CD4-positive, alpha-beta T cell treated with Interleukin-15 for 1 hour (primary cell): ENCODE measurements around the gene SCAANT1.

Experiments used
- DNase-seq: peaks from one replicate; pipeline ENCODE4 v3.0.0-alpha.2; 2020

The SCAANT1 gene

DNA sequence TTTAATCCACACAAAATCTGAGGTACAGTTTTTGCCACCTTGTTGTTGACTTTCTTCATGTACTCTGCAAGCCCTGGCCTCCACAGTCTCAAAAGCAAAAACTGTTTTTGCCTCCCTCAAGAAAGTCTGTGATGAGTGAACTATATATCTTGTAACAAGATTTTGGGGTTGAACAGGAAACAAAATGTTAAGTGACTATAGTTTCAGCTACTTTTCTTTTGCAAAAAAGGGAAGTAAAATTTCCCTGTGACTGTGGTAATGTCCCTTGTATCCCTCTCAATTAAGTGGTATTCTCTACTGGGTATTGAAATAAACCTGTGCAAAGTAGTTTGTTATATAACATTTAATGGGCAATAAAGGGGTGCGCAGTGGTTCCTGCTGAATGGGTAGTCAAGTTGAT lies 21.3 kb upstream of the SCAANT1 start:
- no peak for DNase-seq

DNA sequence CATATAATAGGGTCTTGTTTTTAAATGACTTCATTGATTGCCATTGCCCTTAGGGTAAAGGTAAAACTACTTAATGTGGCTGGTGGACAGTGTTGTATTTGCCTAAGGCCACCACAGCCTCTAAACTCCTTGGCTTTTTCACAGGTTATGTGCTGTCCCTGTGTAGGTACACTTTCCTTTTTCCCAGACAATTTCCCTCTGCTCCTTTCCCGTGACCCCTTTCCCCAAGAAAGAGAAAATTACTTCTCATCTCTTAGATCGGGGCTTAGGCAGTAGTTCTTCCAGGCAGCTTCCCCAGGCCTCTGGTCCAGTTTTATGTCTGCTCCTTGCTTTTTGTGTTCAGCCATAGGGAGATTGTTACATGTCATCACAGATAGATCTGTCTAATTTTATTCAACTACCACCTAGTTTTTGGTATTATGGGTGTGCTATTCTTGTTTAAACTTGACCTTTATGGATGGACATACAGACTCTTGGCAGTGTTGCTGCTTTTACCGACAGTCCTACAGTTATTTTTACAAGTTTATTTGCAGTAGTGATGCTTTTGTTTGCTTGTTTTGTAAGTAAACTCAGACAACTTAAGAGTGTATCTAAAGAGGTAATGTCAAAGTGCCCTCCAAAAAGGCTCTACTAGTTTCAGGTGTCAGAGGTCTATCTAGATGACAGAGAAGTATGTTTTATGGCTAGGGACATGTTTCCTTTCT lies 20.5 kb upstream of the SCAANT1 start:
- DNase-seq, result no peak

DNA sequence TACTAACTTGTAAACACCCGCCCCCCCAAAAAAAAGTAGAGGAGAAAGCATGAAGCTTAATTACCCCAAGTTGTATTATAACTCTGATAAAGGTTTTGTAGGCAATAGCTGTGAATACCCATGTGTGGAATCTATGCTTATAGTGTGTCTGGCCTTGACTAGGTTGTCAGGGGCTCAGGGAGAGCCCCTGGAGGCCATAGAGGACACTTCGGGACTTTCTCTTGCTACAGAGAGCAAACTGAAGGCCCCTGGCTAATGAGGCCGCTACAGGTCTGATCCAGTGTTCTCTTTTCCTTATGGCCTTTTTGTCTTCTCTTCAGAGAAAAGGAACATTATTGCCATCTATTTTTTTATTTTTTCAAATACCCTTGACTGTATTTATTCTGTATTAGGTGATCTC lies 19.1 kb upstream of the SCAANT1 start:
- DNase-seq, result no peak

DNA sequence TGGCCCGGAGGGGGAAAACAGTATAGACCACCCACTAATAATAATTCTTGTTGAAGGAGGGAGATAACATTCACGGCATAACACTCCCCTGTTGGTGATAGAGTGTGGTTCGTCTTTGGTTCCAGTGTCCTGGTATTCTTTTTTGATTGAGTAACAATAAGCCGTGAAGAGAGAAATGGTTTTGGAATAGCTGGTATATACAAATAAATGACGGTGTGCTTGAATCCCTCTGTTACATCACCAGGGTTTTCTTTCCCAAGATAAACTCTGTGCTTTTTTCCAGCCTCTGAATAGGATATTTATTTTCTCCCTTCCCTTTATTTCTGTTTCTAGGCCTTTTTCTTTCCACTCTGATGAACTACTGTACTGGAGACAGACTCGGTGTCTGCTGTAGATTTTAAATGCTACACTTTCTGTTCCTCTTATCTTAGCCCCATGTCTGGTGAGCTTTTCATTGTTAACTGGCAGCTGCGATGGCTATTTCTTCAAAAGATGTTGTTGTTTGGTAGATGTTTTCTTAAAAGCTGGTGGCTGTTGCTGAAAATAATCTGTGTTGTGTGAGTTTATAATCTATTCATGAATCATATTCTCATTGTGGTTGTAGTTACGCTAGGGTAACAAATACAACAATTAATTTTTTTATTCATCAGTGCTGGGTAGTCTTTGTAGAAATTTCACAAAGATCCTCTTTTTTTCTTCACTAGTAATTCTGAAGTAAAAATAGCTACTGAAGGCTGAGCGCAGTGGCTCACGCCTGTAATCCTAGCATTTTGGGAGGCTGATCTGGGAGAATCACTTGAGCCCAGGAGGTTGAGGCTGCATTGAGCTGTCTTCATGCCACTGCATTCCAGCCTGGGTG lies 15.5 kb upstream of the SCAANT1 start:
- no peak for DNase-seq

DNA sequence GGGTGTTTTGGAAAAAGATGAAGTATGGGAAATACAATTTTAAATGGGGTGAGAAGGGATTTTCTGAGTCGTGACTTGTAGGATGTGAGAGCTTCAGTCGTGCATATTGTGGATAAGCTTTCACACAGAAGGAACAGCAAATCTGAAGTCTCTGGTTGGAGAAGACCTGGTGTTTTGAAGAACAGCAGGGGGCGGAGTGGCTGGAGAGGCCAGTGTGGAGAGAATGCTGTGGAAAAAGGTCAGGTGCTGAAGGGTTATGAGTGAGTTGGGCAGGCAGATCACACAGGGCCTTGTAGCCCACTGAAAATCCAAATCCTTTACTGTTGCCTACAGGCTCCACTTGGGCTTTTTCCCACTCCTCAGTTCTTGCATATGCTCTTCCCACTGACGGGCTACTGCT lies 14.1 kb upstream of the SCAANT1 start:
- DNase-seq, result no peak

DNA sequence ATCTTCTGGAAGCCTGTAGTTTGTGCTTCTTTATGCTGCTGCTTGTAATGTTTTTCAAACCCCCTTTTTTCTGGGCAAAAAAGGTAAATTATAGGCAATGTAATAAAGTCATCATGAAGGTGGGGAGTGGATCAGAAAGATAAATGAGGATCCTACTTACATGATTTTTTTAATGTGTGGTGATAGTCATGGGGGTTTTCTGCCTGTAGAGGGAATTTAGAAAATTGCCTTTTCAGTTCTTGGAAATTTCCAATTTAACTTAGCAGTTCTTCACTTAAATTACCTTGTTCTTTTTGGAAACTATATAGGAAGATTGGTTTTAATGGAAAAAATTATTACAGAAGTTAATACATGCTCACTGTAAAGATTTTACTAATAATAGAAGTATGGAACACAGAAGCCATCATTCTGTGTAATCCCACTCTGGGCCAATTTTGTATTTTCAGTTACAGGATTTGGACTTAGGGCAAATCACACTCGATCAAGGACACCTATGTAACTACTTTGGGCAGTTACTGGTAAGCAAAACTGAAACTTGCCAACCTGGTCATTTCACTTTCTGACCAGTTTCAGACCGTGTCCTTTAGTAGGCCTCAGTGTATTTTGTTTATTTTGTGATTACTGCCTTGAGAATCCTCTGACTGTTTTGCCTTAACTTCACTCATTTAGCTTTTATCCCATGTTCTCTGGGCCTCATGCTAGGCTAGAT lies 10.5 kb upstream of the SCAANT1 start:
- no peak for DNase-seq

DNA sequence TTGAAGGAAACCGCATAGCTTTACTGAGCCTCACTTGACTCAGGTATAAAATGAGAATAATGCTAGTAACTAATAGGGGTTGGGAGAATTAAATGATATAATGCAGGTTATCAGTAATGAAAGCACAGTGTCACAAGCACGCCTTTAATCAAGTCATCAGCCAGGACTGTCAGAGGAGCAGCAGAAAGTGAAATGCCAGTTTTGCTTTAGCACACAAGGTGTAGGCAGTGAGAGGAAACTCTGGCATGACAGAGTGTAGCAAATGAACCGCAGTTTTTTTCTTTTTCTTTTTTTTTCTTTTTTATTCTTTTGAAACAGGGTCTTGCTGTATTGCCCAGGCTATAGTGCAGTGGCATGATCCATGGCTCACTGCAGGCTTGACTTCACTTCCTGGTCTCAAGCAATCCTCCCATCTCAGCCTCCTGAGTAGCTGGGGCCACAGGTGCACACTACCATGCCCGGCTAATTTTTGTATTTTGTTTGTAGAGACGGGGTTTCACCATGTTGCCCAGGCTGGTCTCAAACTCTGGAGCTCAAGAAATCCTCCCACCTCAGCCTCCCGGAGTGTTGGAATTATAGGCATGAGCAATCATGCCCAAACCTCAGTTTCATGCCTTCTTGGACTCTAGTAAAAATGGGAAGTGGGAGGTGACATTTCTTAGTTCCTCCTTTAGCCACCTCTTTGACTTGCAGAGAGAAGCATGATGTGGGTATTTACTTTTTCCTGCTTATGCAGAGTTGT lies 9.7 kb upstream of the SCAANT1 start:
- peak; percentile 22 for DNase-seq

DNA sequence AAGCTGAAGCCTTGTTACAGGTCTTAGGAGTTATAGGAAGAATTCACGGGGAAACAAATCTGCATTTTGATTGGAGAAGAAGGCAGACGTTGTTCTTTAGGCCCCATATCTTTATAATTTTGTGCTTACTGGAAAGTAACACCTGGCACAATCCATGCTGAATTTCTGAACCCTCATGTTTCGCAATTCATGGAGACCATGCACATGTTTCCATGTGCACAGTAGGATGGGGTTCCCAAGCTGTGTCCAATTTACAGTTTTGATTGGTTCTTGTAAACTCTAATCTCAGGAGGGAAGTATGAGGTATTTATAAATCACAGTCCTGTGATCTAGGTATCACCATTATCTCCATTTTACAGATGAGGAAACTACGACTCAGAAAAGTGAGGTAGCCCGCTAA lies 7.8 kb upstream of the SCAANT1 start:
- no peak for DNase-seq

DNA sequence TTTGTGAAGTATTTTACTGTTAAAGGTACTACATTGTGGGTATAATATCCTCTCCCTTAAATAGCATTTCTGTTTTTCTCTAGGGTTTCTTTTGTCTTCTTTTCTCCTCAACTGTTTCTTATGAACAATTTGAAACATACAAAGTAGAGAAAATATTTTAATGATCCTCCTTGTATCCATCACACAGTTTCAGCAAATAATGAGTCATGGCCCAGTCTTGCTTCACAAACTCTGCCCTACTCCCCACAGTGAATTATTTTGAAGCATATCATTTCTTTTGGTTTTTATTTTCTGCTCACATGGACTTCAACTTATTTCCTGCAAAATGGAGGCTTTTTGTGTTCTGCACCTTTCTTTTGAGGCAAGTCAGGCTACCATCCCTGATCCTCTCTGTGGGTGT lies 6.1 kb upstream of the SCAANT1 start:
- DNase-seq, result no peak

DNA sequence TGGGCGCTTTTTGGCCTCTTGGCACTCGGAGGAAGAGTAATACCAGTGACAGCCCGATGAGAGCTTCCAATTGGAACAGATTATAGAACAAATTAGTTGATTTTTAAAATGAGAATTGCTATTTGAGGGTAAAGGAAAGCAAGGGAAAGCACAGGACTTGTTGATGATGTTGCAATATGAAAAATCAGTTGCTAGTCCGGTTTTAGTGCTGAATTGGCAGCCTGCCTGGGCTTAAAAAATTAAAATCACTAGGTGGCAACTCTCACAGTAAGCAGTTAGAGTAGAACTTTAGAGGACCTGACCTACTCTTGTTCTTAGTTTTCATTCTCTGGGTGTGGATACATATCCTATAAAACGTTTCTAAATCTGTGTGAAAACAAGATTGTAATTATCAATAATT lies 2.1 kb upstream of the SCAANT1 start:
- DNase-seq, result no peak

DNA sequence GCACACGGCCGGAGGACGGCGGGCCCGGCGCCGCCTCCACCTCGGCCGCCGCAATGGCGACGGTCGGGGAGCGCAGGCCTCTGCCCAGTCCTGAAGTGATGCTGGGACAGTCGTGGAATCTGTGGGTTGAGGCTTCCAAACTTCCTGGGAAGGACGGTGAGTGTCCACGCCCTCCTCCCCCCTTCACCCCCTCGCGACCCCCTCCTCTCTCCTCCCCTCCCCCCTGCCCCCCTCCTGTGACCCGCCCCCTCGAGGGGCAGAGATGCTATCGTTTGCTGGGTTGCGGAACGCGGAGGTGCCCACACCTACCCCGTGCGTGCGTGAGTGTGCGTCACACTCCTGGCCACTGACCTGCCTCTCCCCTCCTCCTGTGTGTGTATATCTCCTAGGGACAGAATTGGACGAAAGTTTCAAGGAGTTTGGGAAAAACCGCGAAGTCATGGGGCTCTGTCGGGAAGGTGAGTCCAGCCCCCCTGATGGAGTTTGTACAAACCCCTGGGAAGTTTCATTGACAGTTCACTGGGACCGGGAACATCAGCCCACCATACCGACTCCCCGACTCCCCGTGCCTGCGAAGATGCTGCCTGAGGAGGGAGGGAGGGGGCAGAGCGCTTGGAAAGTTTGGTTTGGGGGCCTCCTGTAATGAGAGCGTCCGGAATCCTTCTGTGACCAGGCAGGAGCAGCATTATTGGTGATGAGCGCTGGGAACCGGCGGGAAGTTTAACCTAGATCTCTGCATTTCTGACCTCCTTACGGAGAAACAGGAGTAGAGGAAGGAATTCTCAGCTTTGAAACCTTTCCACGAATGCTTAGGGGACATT lies 795 bp upstream of the SCAANT1 start:
- DNase-seq, result peak; percentile 70

DNA sequence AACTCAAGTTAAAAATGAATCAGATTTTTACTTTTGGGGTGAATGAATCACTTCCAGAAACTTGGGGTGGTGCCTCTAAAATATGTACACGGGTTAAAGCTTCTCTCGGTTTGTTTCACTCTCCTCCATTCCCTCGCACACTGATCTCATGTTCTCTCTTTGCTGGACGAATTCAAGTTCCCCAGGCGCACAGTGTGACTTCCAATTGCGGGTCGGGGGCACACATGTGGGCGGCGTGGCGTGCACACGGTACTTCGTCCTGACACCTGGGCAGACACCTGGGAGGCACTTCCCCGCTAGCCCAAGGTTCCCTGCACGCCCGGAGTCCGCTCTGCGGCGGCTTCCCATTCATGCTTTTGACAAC lies 692 bp downstream of the SCAANT1 start:
- DNase-seq, result no peak

DNA sequence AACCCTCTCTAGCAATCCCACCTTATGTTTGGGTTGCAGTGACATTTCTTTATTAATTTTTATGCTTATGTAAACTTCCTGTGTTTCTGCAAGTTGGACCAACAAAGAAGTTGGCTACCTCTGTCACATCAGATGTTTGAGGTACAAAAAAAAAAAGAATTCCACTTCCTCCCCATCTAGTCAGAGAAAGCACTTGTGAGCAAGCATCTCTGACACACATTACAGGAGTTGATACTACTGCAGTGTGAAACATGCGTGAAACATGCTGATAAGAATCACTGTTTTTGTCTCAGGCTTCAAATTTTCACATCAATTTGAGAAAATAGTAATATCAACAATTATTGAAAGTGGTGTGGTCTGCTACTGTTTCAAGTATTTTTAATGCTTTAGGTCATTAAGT lies 1.3 kb downstream of the SCAANT1 start:
- no peak for DNase-seq

DNA sequence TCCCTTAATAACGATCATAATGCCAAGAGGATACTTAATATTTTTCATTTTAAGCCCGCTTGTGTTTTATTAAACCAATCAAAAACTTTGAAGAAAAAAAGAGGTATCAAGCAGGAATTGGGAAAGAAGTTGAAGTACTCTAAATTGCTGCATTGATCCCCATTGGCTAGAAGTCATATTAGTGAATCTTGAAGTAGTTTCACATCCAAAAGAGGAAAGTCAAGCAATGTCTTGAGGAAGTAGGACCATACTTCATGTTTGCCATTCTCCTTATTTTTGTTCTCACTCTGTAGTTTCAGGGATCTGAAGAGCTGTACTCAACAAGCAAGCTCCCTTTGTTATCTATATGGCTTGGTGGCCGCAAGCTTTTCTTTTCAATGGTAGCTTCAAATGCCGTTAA lies 2.2 kb downstream of the SCAANT1 start:
- no peak for DNase-seq

DNA sequence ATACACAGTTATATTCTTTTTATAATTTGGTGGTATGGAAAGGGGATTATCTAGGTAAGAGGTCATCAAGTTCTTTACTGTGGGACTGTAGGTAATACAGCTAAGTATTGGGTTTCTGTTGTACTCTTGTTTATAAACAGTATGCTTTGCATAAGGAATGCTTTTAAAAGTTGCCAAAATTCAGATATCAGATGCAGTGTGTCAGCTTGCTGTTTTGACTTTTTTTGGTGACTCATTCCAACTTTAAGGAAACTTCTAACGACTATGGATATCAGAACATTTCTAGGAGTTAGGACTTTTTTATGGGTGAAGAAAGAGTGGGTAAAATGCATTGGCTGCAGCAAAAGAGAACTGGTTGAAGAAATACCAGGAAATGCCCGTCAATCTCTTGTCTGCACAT lies 2.8 kb downstream of the SCAANT1 start:
- no peak for DNase-seq

DNA sequence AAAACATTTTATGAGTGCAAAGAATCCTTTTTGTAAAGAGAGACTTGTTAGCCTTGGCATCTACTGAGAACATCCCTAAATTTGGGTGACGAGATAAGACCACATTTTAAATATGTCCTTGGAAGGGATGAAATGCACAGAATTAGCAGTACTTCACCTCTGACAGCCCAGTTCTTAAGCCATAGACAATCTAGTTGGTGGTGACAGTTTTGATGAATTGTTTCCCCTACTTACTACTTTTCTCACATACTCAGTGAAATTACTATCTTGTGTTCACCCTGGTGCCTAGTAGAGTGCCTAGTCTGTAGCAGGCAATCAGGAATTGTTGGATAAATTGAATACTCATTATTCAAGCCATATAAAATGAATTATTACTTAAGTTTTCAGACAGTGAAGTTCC lies 3.4 kb downstream of the SCAANT1 start:
- DNase-seq, result no peak

DNA sequence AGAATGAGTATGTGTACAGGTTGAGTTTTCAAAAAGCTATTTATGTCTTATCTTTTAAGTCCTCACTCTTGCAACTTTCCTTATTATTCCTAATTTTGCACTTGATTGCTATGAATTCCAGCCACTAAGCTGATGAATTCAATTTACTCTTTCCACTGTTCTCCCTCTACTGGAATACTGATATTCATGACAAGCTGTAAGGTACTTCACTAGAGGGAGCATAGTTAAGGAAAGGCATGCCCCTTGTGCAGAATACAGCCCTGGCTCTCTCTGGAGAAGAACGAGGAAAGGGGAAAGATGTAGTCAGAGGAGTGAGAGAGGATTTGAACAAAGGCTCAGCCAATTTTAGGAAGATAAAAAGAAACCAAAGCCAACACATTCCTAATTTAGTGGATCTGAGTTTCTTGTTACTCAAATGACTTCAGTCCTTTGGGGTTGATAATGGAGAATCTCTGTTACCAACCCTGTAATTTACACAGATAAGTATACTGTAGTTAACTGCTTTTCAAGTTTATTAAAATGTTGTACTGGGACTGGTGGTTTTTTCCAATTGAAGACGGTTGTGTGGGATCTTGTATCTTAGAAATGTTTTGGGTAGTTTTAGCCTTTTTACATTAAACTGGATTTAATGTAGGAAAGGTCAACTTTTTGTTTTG lies 4.0 kb downstream of the SCAANT1 start:
- no peak for DNase-seq

DNA sequence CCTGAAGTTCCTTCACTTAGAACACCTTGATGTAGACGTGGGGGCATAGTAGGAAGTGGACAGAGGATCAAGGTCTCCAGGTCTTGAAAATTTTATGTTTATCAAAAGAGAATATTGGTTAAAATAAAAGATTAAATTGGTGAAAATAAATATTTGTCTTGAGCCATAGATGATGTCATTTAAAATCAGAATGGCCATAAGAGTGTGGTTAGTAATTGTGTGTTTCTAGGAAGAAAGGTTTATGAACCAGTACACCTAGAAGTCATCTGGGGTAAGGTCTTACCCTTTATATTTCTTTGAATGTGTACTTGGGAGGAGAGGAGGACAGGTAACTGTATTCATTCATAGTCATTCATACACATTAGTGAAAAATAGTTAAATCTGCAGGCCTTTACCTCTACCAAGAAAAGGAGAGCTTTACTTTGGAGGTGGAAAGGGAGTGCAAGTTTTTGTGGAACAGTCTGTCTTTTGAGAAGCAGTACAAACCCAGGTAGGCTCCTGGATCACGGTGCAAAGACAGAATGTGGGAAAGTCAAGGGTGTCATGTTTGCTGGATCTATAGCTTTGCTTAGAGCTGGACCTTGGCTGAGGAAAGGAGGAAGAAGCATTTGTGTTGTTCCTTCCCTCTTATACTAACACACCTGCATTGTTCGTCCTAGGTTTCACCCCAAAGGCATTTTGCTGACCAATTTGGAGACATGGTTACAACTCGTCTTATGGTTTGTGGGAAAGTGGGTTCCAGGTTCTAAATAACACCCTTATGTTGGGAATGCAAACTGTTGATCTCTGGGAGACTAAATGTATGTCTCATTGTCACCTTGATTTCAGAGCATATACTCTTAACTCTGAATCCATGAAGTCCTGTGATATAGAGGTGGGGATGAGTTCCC lies 6.2 kb downstream of the SCAANT1 start:
- no peak for DNase-seq

DNA sequence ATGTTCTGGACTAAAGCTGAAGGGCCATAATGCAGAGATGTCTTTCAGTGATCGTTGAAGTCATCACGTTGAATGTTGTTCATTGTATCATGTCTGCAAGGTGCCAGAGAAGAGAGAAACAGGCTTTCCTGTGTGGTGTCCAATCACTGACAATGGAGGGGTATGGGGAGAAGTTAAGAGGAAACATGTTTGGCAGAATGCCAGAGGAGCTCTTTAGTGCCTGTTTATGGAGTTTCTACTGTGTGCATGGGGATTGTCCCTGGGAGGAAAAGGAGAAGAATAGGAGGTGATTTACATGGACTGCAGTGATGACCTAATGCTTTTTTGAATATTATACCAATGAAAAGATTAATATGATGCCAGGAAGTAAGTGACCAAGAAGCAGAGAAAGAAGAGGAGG lies 11.7 kb downstream of the SCAANT1 start:
- DNase-seq, result no peak

DNA sequence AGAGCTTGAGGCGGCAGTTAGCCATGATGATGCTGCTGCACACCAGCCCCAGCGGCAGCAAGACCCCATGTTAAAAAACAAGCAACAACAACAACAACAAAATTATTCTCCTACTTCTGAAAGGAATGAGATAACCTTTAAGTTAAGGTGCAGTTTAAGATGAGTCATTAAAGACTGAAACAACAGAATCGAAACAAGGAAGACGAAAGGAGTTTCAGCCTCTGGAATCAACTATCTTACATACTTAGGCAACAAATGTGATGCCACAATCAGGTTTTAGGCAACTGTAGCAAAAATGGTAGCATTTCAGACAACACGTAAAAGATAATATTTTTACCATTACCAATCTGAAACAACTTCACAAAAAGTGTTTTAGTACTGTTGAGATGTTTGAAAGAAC lies 12.2 kb downstream of the SCAANT1 start:
- no peak for DNase-seq
